HL-60 (cell line): ENCODE measurements around the gene TUBB2B.

Experiments used
- DNase-seq, 2 experiments: peaks; one replicate each; pipeline ENCODE4 v3.0.0-alpha.2; 2010 to 2020; ENCODE audit warnings: low read depth in 1 of 2, low spot score in 1 of 2
- H3K27ac ChIP-seq: fragments of 250-450 bp; sonication (Bioruptor Pico); replicated peaks from 2 replicates; pipeline ENCODE4 v1.5.1; 2020; ENCODE audit warnings: mild to moderate bottlenecking, moderate library complexity
- H3K27me3 ChIP-seq: fragments of 250-450 bp; sonication (Bioruptor Pico); 2 replicates; pipeline ENCODE4 v1.5.1; 2021; ENCODE audit warnings: mild to moderate bottlenecking, moderate library complexity; ENCODE audit not compliant: insufficient read depth, poor library complexity, severe bottlenecking
- H3K4me3 ChIP-seq: replicated peaks from 2 replicates; pipeline ENCODE4 v1.5.1; 2011; ENCODE audit warnings: mild to moderate bottlenecking, control low read depth, low read length; ENCODE audit not compliant: insufficient read depth
- CTCF ChIP-seq: IDR thresholded peaks from one replicate; pipeline ENCODE4 v1.5.1; 2011; ENCODE audit warnings: low read length, control low read depth, inconsistent platforms; ENCODE audit not compliant: insufficient read depth
- GABPA ChIP-seq: IDR thresholded peaks from 2 replicates; pipeline ENCODE4 v1.6.1; 2012; ENCODE audit warnings: low read depth
- POLR2AphosphoS5 ChIP-seq: IDR thresholded peaks from 2 replicates; pipeline ENCODE4 v1.6.1; 2012; ENCODE audit warnings: low read depth
- SPI1 ChIP-seq: IDR thresholded peaks from 2 replicates; pipeline ENCODE4 v1.6.1; 2012; ENCODE audit warnings: low read depth, mild to moderate bottlenecking, borderline replicate concordance
- TF ChIP-seq, protein P1 (sequence below): IDR thresholded peaks from 2 replicates; pipeline ENCODE4 v1.6.1; 2012; ENCODE audit warnings: low read depth; ENCODE audit not compliant: insufficient replicate concordance

Gene TUBB2B

GRCh38 chr6:3267162-3267561 lies 39.7 kb upstream of the TUBB2B start:
- Histone ChIP-seq H3K4me3 (no peak overlapping the region), H3K27ac (no peak overlapping the region), H3K27me3 (no peaks in the 10 kb centered on the region)
- no peak for TF ChIP-seq GABPA
- no peak for TF ChIP-seq SPI1
- no peak for TF ChIP-seq POLR2AphosphoS5
- TF ChIP-seq, protein P1, sequence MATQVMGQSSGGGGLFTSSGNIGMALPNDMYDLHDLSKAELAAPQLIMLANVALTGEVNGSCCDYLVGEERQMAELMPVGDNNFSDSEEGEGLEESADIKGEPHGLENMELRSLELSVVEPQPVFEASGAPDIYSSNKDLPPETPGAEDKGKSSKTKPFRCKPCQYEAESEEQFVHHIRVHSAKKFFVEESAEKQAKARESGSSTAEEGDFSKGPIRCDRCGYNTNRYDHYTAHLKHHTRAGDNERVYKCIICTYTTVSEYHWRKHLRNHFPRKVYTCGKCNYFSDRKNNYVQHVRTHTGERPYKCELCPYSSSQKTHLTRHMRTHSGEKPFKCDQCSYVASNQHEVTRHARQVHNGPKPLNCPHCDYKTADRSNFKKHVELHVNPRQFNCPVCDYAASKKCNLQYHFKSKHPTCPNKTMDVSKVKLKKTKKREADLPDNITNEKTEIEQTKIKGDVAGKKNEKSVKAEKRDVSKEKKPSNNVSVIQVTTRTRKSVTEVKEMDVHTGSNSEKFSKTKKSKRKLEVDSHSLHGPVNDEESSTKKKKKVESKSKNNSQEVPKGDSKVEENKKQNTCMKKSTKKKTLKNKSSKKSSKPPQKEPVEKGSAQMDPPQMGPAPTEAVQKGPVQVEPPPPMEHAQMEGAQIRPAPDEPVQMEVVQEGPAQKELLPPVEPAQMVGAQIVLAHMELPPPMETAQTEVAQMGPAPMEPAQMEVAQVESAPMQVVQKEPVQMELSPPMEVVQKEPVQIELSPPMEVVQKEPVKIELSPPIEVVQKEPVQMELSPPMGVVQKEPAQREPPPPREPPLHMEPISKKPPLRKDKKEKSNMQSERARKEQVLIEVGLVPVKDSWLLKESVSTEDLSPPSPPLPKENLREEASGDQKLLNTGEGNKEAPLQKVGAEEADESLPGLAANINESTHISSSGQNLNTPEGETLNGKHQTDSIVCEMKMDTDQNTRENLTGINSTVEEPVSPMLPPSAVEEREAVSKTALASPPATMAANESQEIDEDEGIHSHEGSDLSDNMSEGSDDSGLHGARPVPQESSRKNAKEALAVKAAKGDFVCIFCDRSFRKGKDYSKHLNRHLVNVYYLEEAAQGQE: no peak
- no peak for TF ChIP-seq CTCF
- no peak for DNase-seq

DNA sequence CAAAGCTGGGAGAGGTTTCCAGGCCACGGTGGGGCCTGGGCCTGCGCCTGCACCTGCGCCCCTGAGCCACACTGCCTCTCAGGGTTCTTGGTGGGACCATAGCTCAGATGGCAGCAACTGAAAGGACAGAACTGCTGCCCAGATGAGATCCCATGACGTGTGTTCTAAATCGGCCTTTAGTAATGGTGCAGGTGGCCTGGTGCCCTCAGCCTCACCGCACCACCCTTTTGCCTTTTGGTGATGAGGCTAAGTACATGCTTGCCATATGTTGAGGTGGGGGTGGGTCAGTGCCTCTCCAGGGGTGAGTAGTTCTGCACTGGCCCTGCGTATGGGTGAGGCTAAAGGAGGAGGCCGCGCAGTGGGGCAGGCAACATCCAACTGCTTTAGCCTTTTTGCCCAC lies 38.7 kb upstream of the TUBB2B start:
- Histone ChIP-seq H3K27me3 (no peaks in the 10 kb centered on the region), H3K27ac (no peak overlapping the region), H3K4me3 (no peak overlapping the region)
- no peak for TF ChIP-seq POLR2AphosphoS5
- no peak for TF ChIP-seq GABPA
- TF ChIP-seq, protein P1: no peak
- TF ChIP-seq SPI1: no peak
- no peak for TF ChIP-seq CTCF
- no peak for DNase-seq

DNA sequence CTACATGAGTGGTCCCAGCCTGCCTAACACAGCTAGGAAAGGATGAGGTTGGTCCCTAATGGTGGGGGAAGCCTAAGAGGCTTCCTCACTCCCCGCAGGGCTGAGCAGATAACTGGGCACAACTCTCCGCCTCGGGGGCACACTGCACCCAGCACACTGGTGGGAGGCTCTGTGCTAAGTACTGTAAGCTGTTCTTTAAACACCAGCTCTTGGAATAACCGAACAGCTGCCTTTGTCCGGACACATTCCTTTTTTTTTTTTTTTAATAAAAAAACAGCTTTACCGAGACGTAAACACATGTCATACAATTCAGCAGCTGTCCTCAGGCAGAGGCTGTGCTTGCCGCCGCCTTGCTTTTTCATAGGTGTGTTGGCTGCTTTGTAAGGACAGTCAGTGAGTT lies 38.2 kb upstream of the TUBB2B start:
- H3K4me3 ChIP-seq: no peak overlapping the region
- no peak for TF ChIP-seq SPI1
- TF ChIP-seq POLR2AphosphoS5: no peak
- TF ChIP-seq CTCF: no peak
- no peak for TF ChIP-seq GABPA
- TF ChIP-seq, protein P1: no peak
- H3K27ac ChIP-seq: no peak overlapping the region
- DNase-seq: no peak
- no peaks in the 10 kb centered on the region for H3K27me3 ChIP-seq
